Fibroblast of villous mesenchyme (primary cell): ENCODE data around the gene HDAC9. TPM values are rescaled to one million over a fixed set of nuclear protein-coding genes. Genes with fewer than 3 reads are reported as not detected.

Experiments used
- DNase-seq: peaks from one replicate; pipeline ENCODE4 v3.0.0-alpha.2; 2010; ENCODE audit warnings: low read depth
- H3K4me3 ChIP-seq: 2 replicates; pipeline ENCODE4 v1.5.1; 2011; ENCODE audit warnings: low read depth, mild to moderate bottlenecking, low read length
- CTCF ChIP-seq: IDR thresholded peaks from 2 replicates; pipeline ENCODE4 v1.5.1; 2012; ENCODE audit warnings: low read depth, mild to moderate bottlenecking, low read length; ENCODE audit not compliant: insufficient read depth
- total RNA-seq: library from RNA; depleted of rRNA; stranded (reverse); fragments of >200 nt; gene quantifications from 2 replicates; pipeline ENCODE4 v1.2.3, GENCODE V29; 2012

Gene HDAC9
- total RNA-seq, 1 donor, result 16.8 TPM

DNA sequence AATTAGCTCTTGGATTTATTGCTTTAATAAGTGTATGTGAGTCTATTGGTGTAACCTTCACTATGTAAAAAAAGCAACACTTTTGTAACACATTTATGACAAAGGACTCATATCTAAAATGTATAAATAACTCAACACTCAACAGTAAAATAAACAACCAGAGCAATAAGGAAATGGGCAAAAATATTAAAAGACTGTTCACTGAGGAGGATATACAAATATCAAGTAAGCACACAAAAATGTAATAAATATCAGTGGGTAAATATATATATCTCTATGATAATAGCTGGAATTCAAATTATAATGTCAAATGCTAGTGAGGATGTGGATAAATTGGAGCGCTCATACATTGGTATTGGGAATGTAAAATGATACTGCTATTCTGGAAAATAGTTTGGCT is 53.0 kb downstream of the HDAC9 start:
- DNase-seq, result no peak
- no peak for TF ChIP-seq CTCF
- H3K4me3 ChIP-seq, result no peak overlapping the region

DNA sequence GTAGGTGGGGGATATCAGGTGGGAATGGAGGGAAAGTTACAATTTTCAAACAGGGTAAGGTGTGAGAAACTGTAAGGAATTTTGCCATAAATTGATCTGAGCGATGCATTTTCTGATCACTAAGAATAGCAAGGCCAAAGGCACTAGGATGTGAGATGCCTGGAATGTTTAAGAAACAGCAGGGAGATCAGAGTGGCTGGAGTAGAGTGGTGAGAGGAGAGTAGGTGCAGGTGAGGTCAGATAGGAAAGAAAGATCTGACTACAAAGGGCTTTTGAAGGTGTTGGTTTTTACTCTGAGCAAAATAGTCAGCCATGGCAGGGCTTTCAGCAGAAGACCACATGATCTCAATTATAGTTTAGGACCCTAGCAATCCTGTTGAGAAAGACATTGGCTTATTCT is 55.0 kb downstream of the HDAC9 start:
- TF ChIP-seq CTCF, result no peak
- no peak for DNase-seq
- H3K4me3 ChIP-seq, result no peak overlapping the region

GRCh38 chr7:18552316-18552916 is 56.9 kb downstream of the HDAC9 start:
- no peak overlapping the region for H3K4me3 ChIP-seq
- TF ChIP-seq CTCF, result no peak
- peak; percentile 25 for DNase-seq

DNA sequence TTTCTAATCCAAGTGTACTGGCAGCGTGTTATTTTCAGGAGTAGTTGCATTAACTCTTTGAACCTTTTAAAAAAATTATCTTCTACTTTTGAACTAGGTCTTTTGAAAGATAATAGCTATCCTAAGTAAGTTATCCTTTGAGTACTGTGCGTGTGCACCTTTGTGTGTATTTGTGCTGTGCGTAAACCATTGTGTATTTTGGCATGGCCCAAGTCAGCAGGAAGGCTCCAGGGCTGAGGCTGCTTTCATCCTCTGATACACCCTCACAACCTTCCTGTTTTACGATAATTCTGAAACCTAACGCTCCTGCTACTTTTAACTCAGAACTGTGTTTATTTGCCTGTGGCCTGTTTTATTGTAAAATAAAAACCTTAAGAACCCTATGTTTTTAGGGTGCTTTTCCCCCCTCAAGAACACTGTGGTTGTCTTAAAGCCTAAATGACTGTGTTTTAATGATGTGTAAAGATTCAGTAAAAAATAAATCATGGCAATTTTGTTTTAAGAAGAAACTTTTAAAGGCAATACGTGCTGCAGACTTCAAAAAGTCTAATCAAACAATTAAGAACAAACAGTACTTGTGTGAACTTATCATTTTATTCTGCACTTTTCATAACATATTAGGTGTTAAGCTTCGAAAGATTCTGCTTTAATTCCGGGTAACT is 57.5 kb downstream of the HDAC9 start:
- H3K4me3 ChIP-seq, result no peak overlapping the region
- DNase-seq, result no peak
- no peak for TF ChIP-seq CTCF

- no peak overlapping the region for H3K4me3 ChIP-seq
- no peak for TF ChIP-seq CTCF
- DNase-seq, result no peak
These were observed 58.1 kb downstream of the HDAC9 start for GRCh38 chr7:18553605-18554003.

DNA sequence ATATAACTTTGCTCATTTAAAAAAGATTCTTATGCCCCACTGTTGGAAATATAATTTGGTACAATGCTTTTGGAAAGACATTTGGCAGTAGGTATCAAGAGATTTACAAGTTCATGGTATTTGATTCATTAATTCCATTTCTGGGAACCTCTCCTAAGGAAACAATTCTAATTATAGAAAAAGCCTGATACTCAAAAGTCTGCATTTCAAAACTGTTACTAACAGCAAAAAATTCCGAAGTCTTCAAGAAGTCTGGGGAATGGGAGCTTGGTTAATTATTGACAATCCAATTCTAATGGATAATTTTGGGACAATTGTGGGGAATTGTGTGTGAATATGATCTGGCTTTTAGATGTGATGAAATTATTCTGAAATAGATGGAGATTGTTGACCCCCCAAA is 59.6 kb downstream of the HDAC9 start:
- TF ChIP-seq CTCF, result no peak
- DNase-seq, result no peak
- H3K4me3 ChIP-seq, result no peak overlapping the region

GRCh38 chr7:18555968-18556367 is 60.4 kb downstream of the HDAC9 start:
- no peak overlapping the region for H3K4me3 ChIP-seq
- DNase-seq, result no peak
- TF ChIP-seq CTCF, result no peak
